Fibroblast of pulmonary artery (primary cell): ENCODE measurements around the gene GLRX2.

ENCODE experiments used
- DNase-seq: peaks from one replicate; pipeline ENCODE4 v3.0.0-alpha.2; 2010; ENCODE audit warnings: low read depth
- H3K4me3 ChIP-seq: replicated peaks from 2 replicates; pipeline ENCODE4 v1.5.1; 2011; ENCODE audit warnings: low read depth, mild to moderate bottlenecking, control low read depth, low read length, moderate library complexity
- TF ChIP-seq, protein P1 (sequence below): IDR thresholded peaks from 2 replicates; pipeline ENCODE4 v1.5.1; 2011; ENCODE audit warnings: mild to moderate bottlenecking, control low read depth, low read length, inconsistent platforms; ENCODE audit errors: missing control alignments

Gene GLRX2

GRCh38 chr1:193103759-193104501 lies 1.3 kb downstream of the GLRX2 start:
- peak overlapping the region; percentile 75 for H3K4me3 ChIP-seq
- peak; percentile 13 for DNase-seq
- TF ChIP-seq, protein P1, sequence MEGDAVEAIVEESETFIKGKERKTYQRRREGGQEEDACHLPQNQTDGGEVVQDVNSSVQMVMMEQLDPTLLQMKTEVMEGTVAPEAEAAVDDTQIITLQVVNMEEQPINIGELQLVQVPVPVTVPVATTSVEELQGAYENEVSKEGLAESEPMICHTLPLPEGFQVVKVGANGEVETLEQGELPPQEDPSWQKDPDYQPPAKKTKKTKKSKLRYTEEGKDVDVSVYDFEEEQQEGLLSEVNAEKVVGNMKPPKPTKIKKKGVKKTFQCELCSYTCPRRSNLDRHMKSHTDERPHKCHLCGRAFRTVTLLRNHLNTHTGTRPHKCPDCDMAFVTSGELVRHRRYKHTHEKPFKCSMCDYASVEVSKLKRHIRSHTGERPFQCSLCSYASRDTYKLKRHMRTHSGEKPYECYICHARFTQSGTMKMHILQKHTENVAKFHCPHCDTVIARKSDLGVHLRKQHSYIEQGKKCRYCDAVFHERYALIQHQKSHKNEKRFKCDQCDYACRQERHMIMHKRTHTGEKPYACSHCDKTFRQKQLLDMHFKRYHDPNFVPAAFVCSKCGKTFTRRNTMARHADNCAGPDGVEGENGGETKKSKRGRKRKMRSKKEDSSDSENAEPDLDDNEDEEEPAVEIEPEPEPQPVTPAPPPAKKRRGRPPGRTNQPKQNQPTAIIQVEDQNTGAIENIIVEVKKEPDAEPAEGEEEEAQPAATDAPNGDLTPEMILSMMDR = no peak

DNA sequence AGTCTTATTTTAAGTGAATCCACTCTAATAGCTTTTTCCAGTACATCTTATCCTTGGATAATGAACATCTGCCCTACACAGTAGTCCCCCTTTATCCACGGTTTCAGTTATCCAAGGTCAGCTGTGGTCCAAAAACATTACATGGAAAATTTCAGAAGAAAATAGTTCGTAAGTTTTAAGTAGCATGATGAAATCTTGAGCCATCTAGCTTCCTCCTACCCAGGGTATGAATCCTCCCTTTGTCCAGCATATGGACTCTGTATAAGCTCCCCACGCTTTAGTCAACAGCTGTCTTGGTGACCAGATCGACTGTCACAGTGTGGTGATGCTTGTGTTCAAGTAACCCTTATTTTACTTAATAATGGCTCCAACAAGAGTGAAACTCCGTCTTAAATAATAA lies 2.6 kb downstream of the GLRX2 start:
- no peak overlapping the region for H3K4me3 ChIP-seq
- TF ChIP-seq, protein P1 = no peak
- no peak for DNase-seq

- TF ChIP-seq, protein P1 = no peak
- DNase-seq = no peak
- H3K4me3 ChIP-seq = no peak overlapping the region
Observed at GRCh38 chr1:193094112-193094511, 11.1 kb downstream of the GLRX2 start.

DNA sequence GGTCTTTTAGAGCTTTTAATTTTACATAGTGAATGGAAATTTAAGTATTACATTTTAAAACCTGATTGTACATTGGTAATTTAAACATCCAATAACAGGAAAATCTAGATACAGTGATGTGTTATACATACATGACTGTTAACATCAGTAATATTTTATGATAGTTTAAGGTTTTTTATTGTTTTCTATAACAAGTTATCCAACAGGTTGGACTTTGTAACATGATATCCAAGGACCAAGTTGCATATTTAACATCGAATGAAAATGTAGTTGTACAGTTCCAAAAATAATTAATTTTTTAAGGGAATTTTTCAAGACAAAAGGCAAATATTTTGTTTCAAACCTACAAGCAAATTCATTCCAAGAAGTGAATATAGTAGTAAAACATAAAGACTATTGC lies 14.3 kb downstream of the GLRX2 start:
- TF ChIP-seq, protein P1 = no peak
- H3K4me3 ChIP-seq = no peak overlapping the region

DNA sequence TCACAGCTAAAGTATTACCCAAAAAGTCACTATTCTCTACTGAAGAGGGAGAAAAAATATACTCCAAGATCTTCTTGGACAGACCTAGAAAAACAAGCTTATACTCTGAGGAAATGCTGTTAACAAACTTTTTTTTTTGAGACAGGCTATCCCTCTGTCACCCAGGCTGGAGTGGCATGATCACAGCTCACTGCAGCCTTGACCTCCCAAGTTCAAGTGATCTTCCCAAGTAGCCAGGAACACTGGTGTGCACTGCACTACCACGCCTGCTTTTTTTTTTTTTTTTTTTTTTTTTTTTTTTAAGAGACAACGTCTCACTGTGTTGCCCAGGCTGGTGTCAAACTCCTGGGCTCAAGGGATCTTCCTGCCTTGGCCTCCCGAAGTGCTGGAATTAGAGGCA lies 17.3 kb downstream of the GLRX2 start:
- no peak for DNase-seq
- TF ChIP-seq, protein P1 = no peak
- no peak overlapping the region for H3K4me3 ChIP-seq

More for the DNA sequence above, 14.3 kb downstream of the GLRX2 start:
- no peak for DNase-seq

DNA sequence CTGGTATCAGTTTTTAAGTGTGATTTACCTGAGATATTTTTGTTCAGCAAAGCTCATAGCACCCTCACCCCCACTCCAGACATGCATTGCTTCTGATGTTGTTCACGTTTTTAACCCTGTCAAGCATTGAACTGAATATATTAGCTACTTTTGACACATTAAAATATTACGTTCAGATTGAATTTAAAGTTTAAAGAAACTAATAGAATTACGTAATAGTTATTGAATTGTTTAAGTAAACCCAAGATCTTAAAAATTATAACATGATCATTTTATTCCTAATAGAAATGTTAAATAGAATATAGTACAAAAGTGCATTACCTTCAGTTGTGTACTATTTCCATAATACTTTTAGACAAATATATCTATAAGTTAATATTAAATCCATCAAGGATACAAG lies 18.9 kb downstream of the GLRX2 start:
- TF ChIP-seq, protein P1 = no peak
- H3K4me3 ChIP-seq = no peak overlapping the region
- no peak for DNase-seq

- H3K4me3 ChIP-seq = no peak overlapping the region
- TF ChIP-seq, protein P1 = no peak
- no peak for DNase-seq
Observed at GRCh38 chr1:193085263-193085662, 20.0 kb downstream of the GLRX2 start.
